ENCODE measurements around the gene ZHX3. TPM values are rescaled to one million over a fixed set of nuclear protein-coding genes. Genes with fewer than 3 reads are reported as not detected.

ZHX3 gene
- total RNA-seq, 1 donor from 2014 or later = 9.1 TPM

DNA sequence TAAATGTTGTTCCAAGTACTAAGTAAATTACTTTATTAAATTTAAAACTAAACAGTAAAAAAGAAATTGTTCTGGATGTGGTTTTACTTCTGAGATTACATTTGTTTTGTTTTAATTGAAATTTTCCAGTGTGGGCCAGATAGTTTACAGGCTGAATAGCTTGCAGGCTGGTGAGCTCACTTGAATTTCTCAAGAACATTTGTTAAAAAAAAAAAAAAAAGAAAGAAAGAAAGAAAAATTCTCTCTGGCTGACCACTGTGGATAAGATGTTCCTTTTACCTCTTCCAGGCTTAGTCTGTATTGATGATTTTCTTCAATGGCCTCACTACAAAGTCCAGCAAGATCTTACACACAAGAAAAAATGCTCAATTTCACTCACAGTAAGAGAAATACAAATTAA, 94.8 kb downstream of the ZHX3 start:
- Mint-ChIP-seq H3K4me3 (ENCODE audit: low read depth) (no peak overlapping the region), H3K36me3 (ENCODE audit: insufficient read depth) (no peaks in the 10 kb centered on the region), H3K4me1 (ENCODE audit: low read depth) (peaks cover 13% of the 10 kb centered on the region), H3K27me3 (no peaks in the 10 kb centered on the region), H3K9me3 (ENCODE audit: low read depth) (no peaks in the 10 kb centered on the region), H3K27ac (no peak overlapping the region)
- TF ChIP-seq, protein P1, sequence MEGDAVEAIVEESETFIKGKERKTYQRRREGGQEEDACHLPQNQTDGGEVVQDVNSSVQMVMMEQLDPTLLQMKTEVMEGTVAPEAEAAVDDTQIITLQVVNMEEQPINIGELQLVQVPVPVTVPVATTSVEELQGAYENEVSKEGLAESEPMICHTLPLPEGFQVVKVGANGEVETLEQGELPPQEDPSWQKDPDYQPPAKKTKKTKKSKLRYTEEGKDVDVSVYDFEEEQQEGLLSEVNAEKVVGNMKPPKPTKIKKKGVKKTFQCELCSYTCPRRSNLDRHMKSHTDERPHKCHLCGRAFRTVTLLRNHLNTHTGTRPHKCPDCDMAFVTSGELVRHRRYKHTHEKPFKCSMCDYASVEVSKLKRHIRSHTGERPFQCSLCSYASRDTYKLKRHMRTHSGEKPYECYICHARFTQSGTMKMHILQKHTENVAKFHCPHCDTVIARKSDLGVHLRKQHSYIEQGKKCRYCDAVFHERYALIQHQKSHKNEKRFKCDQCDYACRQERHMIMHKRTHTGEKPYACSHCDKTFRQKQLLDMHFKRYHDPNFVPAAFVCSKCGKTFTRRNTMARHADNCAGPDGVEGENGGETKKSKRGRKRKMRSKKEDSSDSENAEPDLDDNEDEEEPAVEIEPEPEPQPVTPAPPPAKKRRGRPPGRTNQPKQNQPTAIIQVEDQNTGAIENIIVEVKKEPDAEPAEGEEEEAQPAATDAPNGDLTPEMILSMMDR (IDR thresholded peaks at IDR 0.05; ENCODE audit: unreplicated experiment) = no peak
- DNase-seq (ENCODE audit: low spot score, unreplicated experiment) = no peak

DNA sequence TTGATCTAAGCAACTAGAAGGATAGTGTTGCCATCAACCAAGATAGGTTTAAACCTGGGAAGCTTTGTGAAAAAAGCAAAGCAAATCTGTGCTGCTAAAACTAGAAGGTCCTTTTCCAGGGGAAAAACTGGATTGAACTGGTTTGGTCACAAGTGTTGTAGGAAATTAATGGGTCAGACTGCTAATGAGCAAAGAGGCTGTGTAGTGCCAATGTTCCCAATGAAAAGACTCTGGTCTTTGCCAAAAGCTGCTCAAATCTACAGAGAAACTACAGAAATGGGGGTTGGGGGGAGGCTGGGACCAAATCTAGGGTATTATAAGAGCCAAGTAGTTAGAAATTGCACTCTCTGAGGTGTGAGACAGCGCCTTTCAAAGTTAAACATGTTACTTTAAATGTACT, 95.2 kb downstream of the ZHX3 start:
- Mint-ChIP-seq H3K27me3 (no peaks in the 10 kb centered on the region), H3K4me1 (ENCODE audit: low read depth) (peaks cover 13% of the 10 kb centered on the region)

DNA sequence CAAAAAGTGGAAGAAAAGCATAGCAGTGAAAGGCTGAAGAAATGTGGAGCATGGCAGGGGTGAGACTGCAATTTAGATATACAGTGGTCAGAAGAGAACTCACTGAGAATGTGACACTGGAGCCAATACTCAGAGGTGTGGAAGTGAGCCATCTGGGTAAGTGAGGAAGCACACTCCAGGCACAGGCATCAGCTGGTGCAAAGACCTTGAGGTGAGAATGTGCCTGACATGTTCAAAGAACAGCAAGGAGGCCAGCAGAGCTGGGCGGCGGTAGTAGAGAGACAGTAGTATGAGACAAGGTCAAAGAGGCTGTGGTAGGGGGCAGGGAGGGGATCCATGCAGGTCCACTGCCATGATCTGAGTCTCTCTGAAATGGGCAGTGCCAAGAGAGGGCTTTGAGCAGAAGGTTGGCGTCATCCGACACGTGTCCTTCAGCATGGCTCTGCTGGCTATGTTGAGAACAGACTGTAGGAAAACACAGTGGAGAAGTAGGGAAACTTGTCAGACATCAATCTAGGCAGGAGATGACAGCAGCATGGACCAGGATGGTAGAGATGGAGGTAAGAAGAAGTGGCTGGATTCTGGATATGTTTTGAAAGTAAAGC, 95.8 kb downstream of the ZHX3 start:
- no peak for DNase-seq (ENCODE audit: low spot score, unreplicated experiment)
- TF ChIP-seq, protein P1 (IDR thresholded peaks at IDR 0.05; ENCODE audit: unreplicated experiment) = no peak
- H3K9me3 Mint-ChIP-seq (ENCODE audit: low read depth) = no peaks in the 10 kb centered on the region
- no peaks in the 10 kb centered on the region for H3K36me3 Mint-ChIP-seq (ENCODE audit: insufficient read depth)
- no peak overlapping the region for H3K4me3 Mint-ChIP-seq (ENCODE audit: low read depth)
- peaks cover 13% of the 10 kb centered on the region for H3K4me1 Mint-ChIP-seq (ENCODE audit: low read depth)
- no peak overlapping the region for H3K27ac Mint-ChIP-seq
- H3K27me3 Mint-ChIP-seq = no peaks in the 10 kb centered on the region

More for the DNA sequence above, 95.2 kb downstream of the ZHX3 start:
- Mint-ChIP-seq H3K9me3 (ENCODE audit: low read depth) (no peaks in the 10 kb centered on the region), H3K27ac (no peak overlapping the region), H3K36me3 (ENCODE audit: insufficient read depth) (no peaks in the 10 kb centered on the region), H3K4me3 (ENCODE audit: low read depth) (no peak overlapping the region)
- DNase-seq (ENCODE audit: low spot score, unreplicated experiment) = no peak
- TF ChIP-seq, protein P1 (IDR thresholded peaks at IDR 0.05; ENCODE audit: unreplicated experiment) = no peak

DNA sequence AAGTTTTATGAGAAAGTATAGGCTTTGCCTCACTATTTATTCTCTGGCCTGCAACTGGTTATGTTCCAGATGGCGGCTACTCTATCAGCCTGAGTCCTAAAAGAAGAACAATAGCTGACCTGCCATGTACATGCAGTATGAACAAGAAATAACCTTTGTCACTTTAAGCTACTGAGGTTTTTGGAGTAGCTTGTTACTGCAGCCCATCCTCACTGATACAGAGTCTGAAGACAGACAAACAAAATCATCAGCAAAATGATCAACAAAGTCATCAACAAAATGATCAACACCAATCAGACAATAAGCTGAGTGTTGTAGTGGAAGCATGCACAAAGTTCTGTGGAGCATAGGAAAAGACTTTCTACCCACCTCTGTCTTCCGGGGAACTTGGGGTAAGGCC, 97.7 kb downstream of the ZHX3 start:
- H3K27me3 Mint-ChIP-seq = no peaks in the 10 kb centered on the region
- H3K36me3 Mint-ChIP-seq (ENCODE audit: insufficient read depth) = no peaks in the 10 kb centered on the region
- H3K27ac Mint-ChIP-seq = no peak overlapping the region
- peaks cover 13% of the 10 kb centered on the region for H3K4me1 Mint-ChIP-seq (ENCODE audit: low read depth)
- no peak overlapping the region for H3K4me3 Mint-ChIP-seq (ENCODE audit: low read depth)
- no peak for DNase-seq (ENCODE audit: low spot score, unreplicated experiment)
- TF ChIP-seq, protein P1 (IDR thresholded peaks at IDR 0.05; ENCODE audit: unreplicated experiment) = no peak
- no peaks in the 10 kb centered on the region for H3K9me3 Mint-ChIP-seq (ENCODE audit: low read depth)

DNA sequence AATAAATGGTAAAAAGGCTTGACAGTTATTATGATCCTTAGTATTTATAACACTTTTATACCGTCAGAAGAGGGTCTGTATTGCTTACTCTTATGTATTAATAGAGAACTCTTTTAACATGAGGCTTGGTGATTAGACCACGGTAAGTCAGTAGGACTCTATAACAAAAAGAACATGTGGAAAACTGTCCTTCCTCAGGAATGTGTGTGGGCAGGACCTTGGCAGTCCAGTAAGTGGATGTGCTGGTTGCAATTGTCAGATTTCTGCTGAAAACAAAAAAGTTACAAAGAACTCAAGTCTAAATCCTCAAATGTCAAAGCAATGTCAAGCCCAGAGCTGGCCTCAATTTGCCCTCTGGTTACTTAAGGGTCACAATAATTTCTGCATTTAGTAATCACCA, 99.1 kb downstream of the ZHX3 start:
- H3K9me3 Mint-ChIP-seq (ENCODE audit: low read depth) = no peaks in the 10 kb centered on the region
- TF ChIP-seq, protein P1 (IDR thresholded peaks at IDR 0.05; ENCODE audit: unreplicated experiment) = no peak
- no peak overlapping the region for H3K27ac Mint-ChIP-seq
- peaks cover 13% of the 10 kb centered on the region for H3K4me1 Mint-ChIP-seq (ENCODE audit: low read depth)
- DNase-seq (ENCODE audit: low spot score, unreplicated experiment) = no peak
- H3K4me3 Mint-ChIP-seq (ENCODE audit: low read depth) = no peak overlapping the region
- no peaks in the 10 kb centered on the region for H3K27me3 Mint-ChIP-seq
- no peaks in the 10 kb centered on the region for H3K36me3 Mint-ChIP-seq (ENCODE audit: insufficient read depth)

Data from progenitor cell of endocrine pancreas (in vitro differentiated cells).